Stimulated activated CD8-positive, alpha-beta memory T cell treated with anti-CD3 and anti-CD28 coated beads, Interleukin-7, amount 100 ng/mL, for 24 hours (primary cell): Measurements from ENCODE around the gene COMMD10.

ENCODE experiments used
- DNase-seq: peaks from one replicate; pipeline ENCODE4 v3.0.0-alpha.2; 2020; ENCODE audit warnings: low read depth

Gene COMMD10

DNA sequence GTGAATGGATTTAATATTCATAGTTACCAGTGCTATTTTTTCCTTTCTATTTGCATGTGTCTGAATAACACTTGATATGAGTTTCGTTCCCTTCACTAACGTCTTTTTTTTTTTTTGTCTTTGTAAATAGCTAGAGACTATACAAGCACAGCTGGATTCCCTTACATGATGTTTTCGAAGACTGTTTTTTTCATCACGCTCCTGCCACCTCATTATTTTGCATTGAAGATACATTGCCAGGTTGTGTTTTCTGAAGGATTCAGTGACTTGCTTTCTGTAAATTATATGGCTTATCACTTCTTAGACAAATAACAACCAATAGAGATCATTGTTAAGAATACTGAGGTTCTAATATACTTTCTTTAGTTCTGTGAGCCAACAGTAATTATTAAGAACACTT lies 207.5 kb downstream of the COMMD10 start:
- DNase-seq, result no peak

GRCh38 chr5:116296335-116297072 lies 211.7 kb downstream of the COMMD10 start:
- DNase-seq, result no peak

- no peak for DNase-seq
These were observed 212.5 kb downstream of the COMMD10 start for GRCh38 chr5:116297296-116297814.

GRCh38 chr5:116299746-116300640 lies 215.2 kb downstream of the COMMD10 start:
- no peak for DNase-seq

- no peak for DNase-seq
These were observed 216.3 kb downstream of the COMMD10 start for GRCh38 chr5:116301110-116301509.

DNA sequence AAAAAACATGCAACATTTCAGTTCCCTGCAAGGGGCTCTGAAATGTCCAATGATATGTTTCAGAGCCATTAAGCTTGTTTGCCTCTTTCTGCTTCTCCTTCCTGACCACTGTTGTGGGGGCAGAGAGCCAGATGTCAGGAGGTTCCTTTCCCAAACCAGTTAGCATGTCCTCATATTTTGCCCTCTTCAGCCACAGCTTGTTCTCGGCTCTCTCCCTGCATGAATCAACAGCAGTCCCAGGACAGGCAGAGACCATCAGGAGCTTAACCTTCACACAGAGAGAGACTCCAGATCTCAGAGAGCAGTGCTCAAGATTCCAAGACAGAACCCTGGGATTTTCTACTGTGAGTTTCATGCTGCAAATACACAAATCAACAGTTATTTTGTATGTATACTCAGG lies 218.5 kb downstream of the COMMD10 start:
- no peak for DNase-seq

DNA sequence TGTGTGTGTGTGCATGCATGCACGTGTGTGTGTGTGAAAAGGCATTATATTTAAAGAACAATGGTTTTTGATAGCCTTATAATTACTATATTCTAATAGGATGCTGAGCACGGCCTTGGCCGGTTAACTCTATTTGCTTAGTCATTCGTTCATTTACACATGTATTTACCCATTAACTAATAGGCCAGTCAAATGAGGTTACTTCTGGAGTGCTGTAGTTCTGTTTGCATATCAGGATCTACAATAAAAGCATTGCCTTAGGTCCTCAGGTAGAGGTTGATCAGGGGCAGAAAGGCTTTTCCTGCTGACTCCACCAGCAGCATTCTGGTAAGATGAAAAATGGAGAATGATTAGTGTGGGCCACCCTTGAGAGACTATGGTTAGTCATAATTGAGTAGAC lies 219.0 kb downstream of the COMMD10 start:
- DNase-seq, result no peak

GRCh38 chr5:116305899-116306298 lies 221.1 kb downstream of the COMMD10 start:
- DNase-seq, result no peak

- DNase-seq, result no peak
These were observed 222.0 kb downstream of the COMMD10 start for GRCh38 chr5:116306846-116307245.

DNA sequence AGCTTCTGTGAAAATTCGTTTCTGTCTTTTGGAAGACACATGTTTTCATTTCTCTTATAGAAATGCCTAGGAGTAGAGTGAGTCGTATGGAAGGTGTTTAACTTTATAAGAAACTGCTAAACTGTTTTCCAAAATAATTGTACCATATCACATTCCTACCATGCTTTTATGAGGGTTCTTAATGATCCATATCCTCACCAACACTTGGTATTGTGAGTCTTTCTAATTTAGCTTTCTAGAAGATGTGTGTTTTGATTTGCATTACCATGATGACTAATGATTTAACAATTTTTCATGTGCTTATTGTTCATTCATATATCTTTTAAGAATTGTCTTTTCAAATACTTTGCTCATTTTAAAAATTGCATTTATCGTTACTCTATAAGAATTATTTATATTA lies 223.6 kb downstream of the COMMD10 start:
- no peak for DNase-seq

- DNase-seq, result no peak
These were observed 228.5 kb downstream of the COMMD10 start for GRCh38 chr5:116313366-116313765.

GRCh38 chr5:116315531-116315930 lies 230.7 kb downstream of the COMMD10 start:
- DNase-seq, result no peak

DNA sequence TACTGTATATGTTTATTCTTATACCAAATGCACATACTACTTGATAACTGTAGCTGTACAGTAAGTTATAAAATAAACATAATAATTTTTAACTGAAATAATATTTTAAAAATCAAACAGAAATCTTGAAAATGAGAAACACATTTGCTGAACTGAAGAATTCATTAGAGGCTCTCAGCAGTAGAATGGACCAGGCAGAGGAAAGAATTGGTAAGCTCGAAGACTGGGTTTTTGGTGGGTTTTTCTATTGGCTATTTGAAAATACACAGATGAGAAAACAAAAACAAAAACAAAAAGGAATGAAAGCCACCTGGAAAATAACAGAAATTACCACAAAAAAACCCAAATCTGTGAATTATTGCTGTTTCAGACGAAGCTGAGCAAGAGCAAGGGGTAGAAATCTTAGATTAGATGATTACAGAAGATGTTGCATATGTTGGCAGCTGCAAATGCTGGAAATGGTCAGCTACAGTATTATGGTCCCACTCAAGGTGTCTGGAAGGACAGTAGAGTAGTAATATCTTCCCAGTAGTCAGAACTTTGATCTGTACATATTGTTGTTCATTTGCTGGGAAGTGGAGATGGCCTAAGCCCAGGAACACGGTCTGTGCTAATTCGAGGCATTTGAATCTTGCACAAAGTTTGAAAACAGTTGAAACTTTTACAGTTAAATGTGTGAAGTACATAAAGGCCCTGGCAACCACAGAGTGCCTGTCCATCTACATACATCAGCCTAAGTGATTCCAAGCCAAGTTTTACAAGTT lies 233.4 kb downstream of the COMMD10 start:
- DNase-seq, result no peak

DNA sequence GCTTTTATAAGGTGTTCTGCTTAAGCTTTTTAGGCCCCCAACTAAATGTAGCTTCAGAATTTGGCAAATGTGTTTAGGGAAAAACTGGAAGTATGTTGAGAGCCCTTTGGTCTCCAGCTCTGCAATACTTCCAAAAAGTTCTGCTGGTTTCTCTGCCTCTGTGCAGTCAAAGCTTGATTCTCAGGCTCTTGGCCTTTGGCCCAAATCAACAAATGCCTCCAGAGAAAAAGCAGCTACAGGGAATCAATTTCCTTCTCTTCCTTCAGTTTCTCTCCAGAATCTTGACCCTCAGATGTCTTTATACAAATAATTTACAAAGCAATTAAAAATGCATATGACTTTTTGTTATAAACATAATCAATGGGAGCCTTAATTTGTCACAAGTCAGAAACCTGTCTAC lies 235.7 kb downstream of the COMMD10 start:
- DNase-seq, result no peak

GRCh38 chr5:116329503-116329902 lies 244.7 kb downstream of the COMMD10 start:
- no peak for DNase-seq

DNA sequence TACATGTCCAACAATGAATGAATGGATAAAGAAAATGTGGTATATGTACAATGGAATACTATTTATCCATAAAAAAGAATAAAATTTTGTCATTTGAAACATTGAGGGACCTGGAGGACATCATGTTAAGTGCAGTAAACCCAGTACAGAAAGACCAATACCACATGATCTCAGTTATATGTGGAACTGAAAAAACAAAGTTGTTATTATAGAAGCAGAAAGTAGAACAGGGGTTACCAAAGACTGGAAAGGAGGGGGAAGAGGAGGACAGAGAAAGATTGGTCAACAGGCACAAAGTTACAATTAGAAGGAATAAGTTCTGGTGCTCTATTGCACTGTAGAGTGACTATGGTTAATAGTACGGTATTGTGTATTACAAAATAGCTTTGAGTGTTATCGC lies 256.0 kb downstream of the COMMD10 start:
- DNase-seq, result no peak
